ENCODE measurements around the gene LCOR. TPM values are rescaled to one million over a fixed set of nuclear protein-coding genes. Genes with fewer than 3 reads are reported as not detected.

Gene LCOR
- total and polyA plus RNA-seq, 4 experiments from 2014 or later, result 15.0 to 44.9 (median 32.6) TPM

DNA sequence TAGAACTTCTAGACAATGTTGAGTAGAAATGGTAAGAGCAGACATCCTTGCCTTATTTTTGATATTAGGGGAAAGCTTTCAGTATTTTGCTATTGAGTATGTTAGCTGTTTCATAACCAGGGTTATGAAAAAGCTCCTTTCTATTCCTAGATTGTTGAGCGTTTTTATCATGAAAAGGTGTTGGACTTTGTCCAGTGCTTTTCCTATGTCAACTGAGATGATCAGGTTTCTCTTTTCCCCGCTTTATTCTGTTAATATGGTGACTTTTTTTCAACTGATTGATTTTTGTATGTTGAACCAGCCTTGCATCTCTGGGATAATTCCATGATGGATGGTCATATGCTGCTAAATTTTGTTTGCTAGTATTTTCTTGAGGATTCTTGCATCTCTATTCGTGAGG, 58.5 kb downstream of the LCOR start:
- no peak for DNase-seq
- POLR2A ChIA-PET (ENCODE audit: partially characterized antibody), result no interaction called here
- no peak overlapping the region for H3K27ac Mint-ChIP-seq
- no peak overlapping the region for H3K27ac ChIP-seq (ENCODE audit: low read depth, low read length)
- H3K9me3 Mint-ChIP-seq, result peaks cover 4 to 34% (median 19%) of the 10 kb centered on the region in 8 donors
- H3K36me3 ChIP-seq (ENCODE audit: insufficient read depth, low read length), result no peaks in the 10 kb centered on the region
- H3K4me3 Mint-ChIP-seq, result peak overlapping the region in 1 of 8 donors; percentile 28
- CTCF ChIA-PET (ENCODE audit: partially characterized antibody), result no interaction called here
- intact Hi-C loops (cut with micrococcal nuclease), result no loop called here
- H3K36me3 Mint-ChIP-seq, result peaks cover 53 to 65% of the 10 kb centered on the region in 2 donors
- peaks cover 10% of the 10 kb centered on the region for H3K4me1 ChIP-seq (ENCODE audit: insufficient read depth, low read length)
- H3K27me3 ChIP-seq (ENCODE audit: insufficient read depth, low read length), result no peaks in the 10 kb centered on the region
- peaks cover 22 to 46% (median 31%) of the 10 kb centered on the region in 4 donors for H3K4me1 Mint-ChIP-seq
- H3K4me3 ChIP-seq (ENCODE audit: low read length in 2 of 2), result no peak overlapping the region
- H3K27me3 Mint-ChIP-seq, result no peaks in the 10 kb centered on the region
- H3K9me3 ChIP-seq (ENCODE audit: control insufficient read depth in 1 of 2, low read length in 2 of 2), result no peaks in the 10 kb centered on the region

DNA sequence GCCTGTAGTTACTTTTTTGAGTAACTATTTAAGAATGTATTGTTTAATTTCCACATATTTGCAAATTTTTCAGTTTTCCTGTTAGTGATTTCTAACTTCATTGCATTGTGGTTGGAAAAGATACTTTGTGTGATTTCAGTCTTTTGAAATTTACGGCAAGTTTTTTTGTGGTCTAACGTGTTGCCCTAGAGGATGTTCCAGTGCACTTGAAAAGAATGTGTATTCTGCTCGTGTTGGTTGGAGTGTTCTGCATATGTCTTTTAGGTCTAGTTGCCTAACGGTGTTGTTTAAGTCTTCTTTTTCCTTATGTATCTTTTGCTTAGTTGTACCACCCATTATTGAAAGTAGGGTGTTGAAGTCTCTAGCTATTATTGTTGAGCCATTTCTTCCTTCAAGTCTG, 59.7 kb downstream of the LCOR start:
- no peak overlapping the region for H3K27ac ChIP-seq (ENCODE audit: low read depth, low read length)
- no peak for DNase-seq
- Mint-ChIP-seq H3K36me3 (peaks cover 44 to 60% of the 10 kb centered on the region in 2 donors), H3K27ac (peak overlapping the region in 1 of 7 donors; percentile 5), H3K4me3 (peak overlapping the region in 3 of 8 donors; percentile 5 to 18 (median 12)), H3K9me3 (peaks cover 4 to 34% (median 19%) of the 10 kb centered on the region in 8 donors), H3K27me3 (no peaks in the 10 kb centered on the region), H3K4me1 (peaks cover 29 to 56% (median 37%) of the 10 kb centered on the region in 4 donors)
- H3K9me3 ChIP-seq (ENCODE audit: control insufficient read depth in 1 of 2, low read length in 2 of 2), result no peaks in the 10 kb centered on the region
- no peaks in the 10 kb centered on the region for H3K36me3 ChIP-seq (ENCODE audit: insufficient read depth, low read length)
- H3K4me1 ChIP-seq (ENCODE audit: insufficient read depth, low read length), result peaks cover 12% of the 10 kb centered on the region
- H3K27me3 ChIP-seq (ENCODE audit: insufficient read depth, low read length), result no peaks in the 10 kb centered on the region
- intact Hi-C loops (cut with micrococcal nuclease), result no loop called here
- ChIA-PET CTCF (ENCODE audit: partially characterized antibody) (interaction anchor here (0.6 kb wide), 1 partner anchor 16 kb away, joined by 3 read pairs; no protein-coding TSS in a partner anchor), POLR2A (ENCODE audit: partially characterized antibody) (no interaction called here)
- no peak overlapping the region for H3K4me3 ChIP-seq (ENCODE audit: low read length in 2 of 2)

DNA sequence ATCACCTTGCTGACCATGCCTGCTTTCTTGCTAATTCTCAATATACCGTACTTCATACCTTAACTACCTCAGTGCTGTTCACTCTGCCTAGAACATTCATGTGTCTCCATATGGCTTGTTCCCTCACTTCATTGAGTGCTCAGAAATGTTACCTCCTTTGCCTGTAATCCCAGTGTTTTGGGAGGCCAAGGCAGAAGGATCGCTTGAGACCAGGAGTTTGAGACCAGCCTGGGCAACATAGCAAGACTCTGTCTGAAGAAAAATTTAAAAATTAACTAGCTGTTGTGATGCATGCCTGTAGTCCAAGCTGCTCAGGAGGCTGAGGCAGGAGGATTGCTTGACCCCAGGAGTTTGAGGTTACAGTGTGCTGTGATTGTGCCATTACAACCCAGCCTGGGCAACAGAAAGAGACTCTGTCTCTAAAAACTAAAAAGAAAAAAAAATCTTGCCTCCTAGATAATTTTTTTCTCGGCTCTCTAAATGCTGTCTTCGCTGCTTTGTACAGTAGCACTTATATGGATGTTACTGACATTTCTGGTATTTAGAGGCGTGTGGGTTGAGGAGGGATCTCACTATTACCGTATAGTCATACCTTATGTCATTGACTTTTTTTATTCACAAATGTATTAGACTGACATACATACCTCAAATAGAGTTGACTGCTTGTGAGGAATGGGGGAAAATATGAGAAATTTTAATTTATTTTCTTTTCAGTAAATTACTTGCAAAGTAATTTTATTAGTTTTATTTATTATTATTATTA, 63.7 kb downstream of the LCOR start:
- Histone ChIP-seq H3K4me1 (ENCODE audit: insufficient read depth, low read length) (peaks cover 12% of the 10 kb centered on the region), H3K4me3 (ENCODE audit: low read length in 2 of 2) (no peak overlapping the region), H3K9me3 (ENCODE audit: control insufficient read depth in 1 of 2, low read length in 2 of 2) (no peaks in the 10 kb centered on the region), H3K27ac (ENCODE audit: low read depth, low read length) (no peak overlapping the region), H3K27me3 (ENCODE audit: insufficient read depth, low read length) (no peaks in the 10 kb centered on the region), H3K36me3 (ENCODE audit: insufficient read depth, low read length) (no peaks in the 10 kb centered on the region)
- Mint-ChIP-seq H3K27ac (peak overlapping the region in 4 of 7 donors; percentile 3 to 30 (median 20)), H3K4me1 (peaks cover 37 to 60% (median 47%) of the 10 kb centered on the region in 4 donors), H3K9me3 (peaks cover under 1 to 18% (median 10%) of the 10 kb centered on the region in 8 donors), H3K36me3 (peaks cover 20 to 38% of the 10 kb centered on the region in 2 donors), H3K4me3 (peak overlapping the region in 3 of 8 donors; percentile 8 to 53 (median 41)), H3K27me3 (no peaks in the 10 kb centered on the region)
- no peak for DNase-seq
- ChIA-PET CTCF (ENCODE audit: partially characterized antibody) (interaction anchor here (1.3 to 2.9 kb wide), 3 partner anchors 14 to 25 kb away, joined by 3 to 17 read pairs (median 3); no protein-coding TSS in a partner anchor), POLR2A (ENCODE audit: partially characterized antibody) (no interaction called here)
- intact Hi-C loops (cut with micrococcal nuclease), result no loop called here

DNA sequence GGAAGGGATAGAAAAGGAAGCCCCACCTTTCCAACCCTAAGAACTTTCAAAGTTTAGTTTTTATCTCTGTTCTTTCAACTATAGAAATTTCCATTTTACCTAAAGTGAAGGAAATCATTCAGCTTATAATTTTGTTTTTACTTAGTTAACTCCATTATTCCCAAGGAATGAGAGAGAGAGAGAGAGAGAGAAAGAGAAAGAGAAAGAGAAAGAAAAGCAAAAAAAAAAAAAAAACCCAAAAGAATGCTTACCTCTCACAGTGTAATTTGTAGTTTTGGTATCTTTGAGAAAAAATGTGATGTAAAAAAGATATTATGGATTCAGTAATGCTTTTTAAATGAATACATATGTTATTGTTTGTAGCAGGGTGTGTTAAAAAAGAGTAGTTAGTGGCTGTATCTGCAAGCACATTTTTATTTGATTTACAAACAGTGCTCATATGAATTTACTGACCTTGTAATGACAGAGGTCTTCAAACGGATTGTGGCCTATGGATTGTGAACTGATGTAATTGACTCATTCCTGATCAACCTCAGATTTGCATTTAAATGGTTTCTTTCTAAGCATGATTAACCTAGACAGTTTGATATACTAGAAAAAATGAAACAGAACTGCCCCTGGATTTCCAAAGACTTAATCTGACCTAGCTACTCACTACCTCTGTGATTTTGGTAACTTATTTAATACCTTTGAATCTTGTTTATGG, 64.9 kb downstream of the LCOR start:
- intact Hi-C loops (cut with micrococcal nuclease), result no loop called here

DNA sequence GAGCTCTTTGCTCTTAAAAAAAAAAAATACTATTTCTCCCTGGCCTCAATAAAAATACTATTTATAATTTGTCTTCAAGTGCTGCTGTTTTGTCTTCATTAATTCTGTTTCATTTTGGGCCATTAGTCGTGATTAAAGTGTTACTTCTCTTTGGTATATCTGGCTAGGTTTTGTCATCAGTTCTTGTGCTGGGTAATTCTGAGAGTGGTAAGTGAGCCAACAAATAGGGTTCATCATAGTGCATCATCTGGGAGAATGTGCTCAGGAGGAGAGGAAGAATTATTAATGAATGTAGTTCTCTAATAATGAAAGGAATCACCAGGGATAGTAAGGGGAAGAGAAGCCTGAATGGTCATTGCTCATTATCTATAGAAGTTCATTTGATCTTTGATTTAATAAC, 70.0 kb downstream of the LCOR start:
- Histone ChIP-seq H3K4me3 (ENCODE audit: low read length in 2 of 2) (no peak overlapping the region), H3K9me3 (ENCODE audit: control insufficient read depth in 1 of 2, low read length in 2 of 2) (no peaks in the 10 kb centered on the region), H3K36me3 (ENCODE audit: insufficient read depth, low read length) (no peaks in the 10 kb centered on the region), H3K27ac (ENCODE audit: low read depth, low read length) (no peak overlapping the region), H3K4me1 (ENCODE audit: insufficient read depth, low read length) (peaks cover 23% of the 10 kb centered on the region), H3K27me3 (ENCODE audit: insufficient read depth, low read length) (no peaks in the 10 kb centered on the region)
- no peak for DNase-seq
- intact Hi-C loops (cut with micrococcal nuclease), result no loop called here
- peaks cover 6 to 7% of the 10 kb centered on the region in 2 donors for H3K36me3 Mint-ChIP-seq
- H3K27ac Mint-ChIP-seq, result peak overlapping the region in 4 of 7 donors; percentile 0 to 84 (median 20)
- peaks cover 38 to 64% (median 53%) of the 10 kb centered on the region in 4 donors for H3K4me1 Mint-ChIP-seq
- ChIA-PET CTCF (ENCODE audit: partially characterized antibody) (interaction anchor here (1.7 kb wide), 1 partner anchor 8 kb away, joined by 8 read pairs; no protein-coding TSS in a partner anchor), POLR2A (ENCODE audit: partially characterized antibody) (no interaction called here)
- H3K9me3 Mint-ChIP-seq, result no peaks in the 10 kb centered on the region
- H3K4me3 Mint-ChIP-seq, result peak overlapping the region in 6 of 8 donors; percentile 1 to 70 (median 40)
- no peaks in the 10 kb centered on the region for H3K27me3 Mint-ChIP-seq

More for the DNA sequence above, 64.9 kb downstream of the LCOR start:
- Histone ChIP-seq H3K4me3 (ENCODE audit: low read length in 2 of 2) (no peak overlapping the region), H3K4me1 (ENCODE audit: insufficient read depth, low read length) (peaks cover 19% of the 10 kb centered on the region), H3K36me3 (ENCODE audit: insufficient read depth, low read length) (no peaks in the 10 kb centered on the region), H3K27ac (ENCODE audit: low read depth, low read length) (no peak overlapping the region), H3K27me3 (ENCODE audit: insufficient read depth, low read length) (no peaks in the 10 kb centered on the region), H3K9me3 (ENCODE audit: control insufficient read depth in 1 of 2, low read length in 2 of 2) (no peaks in the 10 kb centered on the region)
- H3K4me3 Mint-ChIP-seq, result peak overlapping the region in 4 of 8 donors; percentile 8 to 53 (median 15)
- H3K36me3 Mint-ChIP-seq, result peaks cover 17 to 34% of the 10 kb centered on the region in 2 donors
- H3K27ac Mint-ChIP-seq, result peak overlapping the region in 2 of 7 donors; percentile 8 to 37
- peaks cover 0 to 9% (median 6%) of the 10 kb centered on the region in 8 donors for H3K9me3 Mint-ChIP-seq
- no peak for DNase-seq
- H3K4me1 Mint-ChIP-seq, result peaks cover 35 to 61% (median 47%) of the 10 kb centered on the region in 4 donors
- ChIA-PET POLR2A (ENCODE audit: partially characterized antibody) (no interaction called here), CTCF (ENCODE audit: partially characterized antibody) (interaction anchor here (1.3 to 2.9 kb wide), 2 partner anchors 13 to 27 kb away, joined by 3 to 17 read pairs; no protein-coding TSS in a partner anchor)
- no peaks in the 10 kb centered on the region for H3K27me3 Mint-ChIP-seq

DNA sequence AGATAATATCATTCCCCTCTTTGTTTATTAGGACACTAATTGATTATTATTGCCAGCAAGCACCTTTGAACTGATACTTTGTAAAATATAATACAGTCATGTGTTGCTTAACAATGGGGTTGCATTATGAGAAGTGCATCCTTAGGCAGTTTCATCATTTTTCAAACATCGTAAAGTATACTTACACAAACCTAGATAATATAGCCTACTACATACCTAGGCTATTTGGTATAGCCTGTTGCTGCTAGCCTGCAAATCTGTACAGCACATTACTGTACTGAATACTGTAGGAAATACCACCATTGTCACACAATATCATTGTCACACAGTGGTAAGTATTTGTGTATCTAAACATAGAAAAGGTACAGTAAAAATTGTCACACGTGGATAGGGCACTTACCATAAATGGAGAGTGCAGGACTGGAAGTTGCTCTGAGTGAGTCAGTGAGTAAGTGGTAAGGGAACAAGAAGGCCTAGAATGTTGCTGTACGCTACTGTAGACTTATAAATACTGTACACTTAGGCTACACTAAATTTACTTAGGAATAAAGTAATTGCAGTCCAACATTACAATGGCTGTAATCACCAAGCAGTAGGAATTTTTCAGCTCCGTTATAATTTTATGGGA, 70.7 kb downstream of the LCOR start:
- H3K36me3 Mint-ChIP-seq, result peaks cover 8 to 11% of the 10 kb centered on the region in 2 donors
- H3K4me3 Mint-ChIP-seq, result peak overlapping the region in 1 of 8 donors; percentile 8
- H3K27ac Mint-ChIP-seq, result peak overlapping the region in 1 of 7 donors; percentile 21
- H3K9me3 ChIP-seq (ENCODE audit: control insufficient read depth in 1 of 2, low read length in 2 of 2), result no peaks in the 10 kb centered on the region
- POLR2A ChIA-PET (ENCODE audit: partially characterized antibody), result interaction anchor here (0.6 kb wide), 1 partner anchor 1395 kb away, joined by 3 read pairs; no protein-coding TSS in a partner anchor
- no peaks in the 10 kb centered on the region for H3K27me3 ChIP-seq (ENCODE audit: insufficient read depth, low read length)
- no peaks in the 10 kb centered on the region for H3K36me3 ChIP-seq (ENCODE audit: insufficient read depth, low read length)
- H3K4me1 ChIP-seq (ENCODE audit: insufficient read depth, low read length), result peaks cover 22% of the 10 kb centered on the region
- no peak overlapping the region for H3K27ac ChIP-seq (ENCODE audit: low read depth, low read length)
- H3K27me3 Mint-ChIP-seq, result no peaks in the 10 kb centered on the region
- DNase-seq, result no peak
- CTCF ChIA-PET (ENCODE audit: partially characterized antibody), result interaction anchor here (0.9 kb wide), 1 partner anchor 9 kb away, joined by 3 read pairs; no protein-coding TSS in a partner anchor
- H3K9me3 Mint-ChIP-seq, result no peaks in the 10 kb centered on the region
- no peak overlapping the region for H3K4me3 ChIP-seq (ENCODE audit: low read length in 2 of 2)
- intact Hi-C loops (cut with micrococcal nuclease), result no loop called here
- peaks cover 35 to 58% (median 49%) of the 10 kb centered on the region in 4 donors for H3K4me1 Mint-ChIP-seq
